WTC11 (cell line): ENCODE data around the gene MRPL23.

Source experiments
- ATF1 ChIP-seq: sonication (generic); formaldehyde crosslinking; IDR thresholded peaks from 2 replicates; pipeline ENCODE4 v1.8.1; 2023; ENCODE audit warnings: mild to moderate bottlenecking, moderate library complexity, missing genetic modification reagents
- ELF4 ChIP-seq: sonication (generic); formaldehyde crosslinking; IDR thresholded peaks from 2 replicates; pipeline ENCODE4 v1.8.1; 2022; ENCODE audit warnings: low read depth, mild to moderate bottlenecking, moderate library complexity, missing genetic modification reagents
- ESRRA ChIP-seq: sonication (generic); formaldehyde crosslinking; IDR thresholded peaks from 2 replicates; pipeline ENCODE4 v1.8.1; 2022; ENCODE audit warnings: mild to moderate bottlenecking, missing genetic modification reagents, borderline replicate concordance
- PRRX2 ChIP-seq: fragments of 250-450 bp; sonication (Bioruptor Pico); IDR thresholded peaks from 2 replicates; pipeline ENCODE4 v1.8.0; 2021; ENCODE audit warnings: mild to moderate bottlenecking
- SMAD3 ChIP-seq: sonication (generic); formaldehyde crosslinking; IDR thresholded peaks from 2 replicates; pipeline ENCODE4 v1.8.0; 2022; ENCODE audit warnings: missing genetic modification reagents, mild to moderate bottlenecking, borderline replicate concordance
- ZNF121 ChIP-seq: sonication (generic); formaldehyde crosslinking; IDR thresholded peaks from 2 replicates; pipeline ENCODE4 v1.8.0; 2023; ENCODE audit warnings: missing genetic modification reagents
- TF ChIP-seq, protein P1 (sequence below): sonication (generic); formaldehyde crosslinking; IDR thresholded peaks from 2 replicates; pipeline ENCODE4 v1.8.1; 2022; ENCODE audit warnings: mild to moderate bottlenecking, missing genetic modification reagents, moderate library complexity, borderline replicate concordance
- TF ChIP-seq, protein P2 (sequence below): fragments of 200-600 bp; IDR thresholded peaks from 2 replicates; pipeline ENCODE4 v1.8.0; 2022; ENCODE audit warnings: antibody characterized with exemption
- TF ChIP-seq, protein P3 (sequence below): fragments of 250-450 bp; sonication (Bioruptor Pico); IDR thresholded peaks from 2 replicates; pipeline ENCODE4 v1.9.0; 2021; ENCODE audit warnings: moderate library complexity, mild to moderate bottlenecking, inconsistent platforms, borderline replicate concordance
- TF ChIP-seq, protein P4 (sequence below): sonication (generic); formaldehyde crosslinking; IDR thresholded peaks from 2 replicates; pipeline ENCODE4 v1.8.0; 2023; ENCODE audit warnings: mild to moderate bottlenecking, missing genetic modification reagents
- TF ChIP-seq, protein P5 (sequence below): sonication (generic); formaldehyde crosslinking; IDR thresholded peaks from 2 replicates; pipeline ENCODE4 v1.8.0; 2022; ENCODE audit warnings: mild to moderate bottlenecking, missing genetic modification reagents

DNA sequence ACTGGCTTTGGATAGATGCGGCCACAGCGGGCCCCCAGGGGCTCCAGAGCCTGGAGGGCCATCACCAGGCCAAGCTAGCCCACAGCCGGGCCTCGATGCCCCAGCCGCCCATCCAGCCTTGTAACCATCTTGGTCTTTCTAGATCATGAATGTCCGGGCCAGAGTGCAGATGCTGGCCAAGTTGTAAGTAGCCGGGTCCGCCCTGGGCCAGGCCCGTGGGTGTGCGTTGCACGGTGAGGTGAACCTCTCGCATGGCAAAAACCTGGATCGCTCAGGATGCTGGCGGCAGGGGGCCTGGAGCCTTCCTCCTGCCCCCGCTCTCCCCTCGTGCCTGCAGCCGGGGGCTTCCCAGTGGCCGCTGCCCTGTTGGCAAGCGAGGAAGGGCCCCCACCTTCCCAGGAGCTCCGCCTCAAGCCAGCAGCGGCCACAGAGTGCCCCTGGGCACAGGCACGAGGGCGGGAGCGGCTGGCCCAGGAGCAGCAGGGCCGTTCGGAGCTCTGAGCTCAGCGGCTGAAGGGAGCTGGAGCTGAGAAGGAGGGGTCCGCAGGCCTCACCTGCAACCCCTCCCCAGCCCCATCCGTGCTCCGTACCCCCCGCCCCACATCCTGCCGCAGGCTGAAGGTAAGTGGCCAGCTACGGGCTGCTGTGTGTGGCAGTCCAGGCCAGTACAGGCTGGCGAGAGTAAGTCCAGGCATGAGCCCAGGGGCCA lies 10.9 kb upstream of the MRPL23 start:
- TF ChIP-seq, protein P1, sequence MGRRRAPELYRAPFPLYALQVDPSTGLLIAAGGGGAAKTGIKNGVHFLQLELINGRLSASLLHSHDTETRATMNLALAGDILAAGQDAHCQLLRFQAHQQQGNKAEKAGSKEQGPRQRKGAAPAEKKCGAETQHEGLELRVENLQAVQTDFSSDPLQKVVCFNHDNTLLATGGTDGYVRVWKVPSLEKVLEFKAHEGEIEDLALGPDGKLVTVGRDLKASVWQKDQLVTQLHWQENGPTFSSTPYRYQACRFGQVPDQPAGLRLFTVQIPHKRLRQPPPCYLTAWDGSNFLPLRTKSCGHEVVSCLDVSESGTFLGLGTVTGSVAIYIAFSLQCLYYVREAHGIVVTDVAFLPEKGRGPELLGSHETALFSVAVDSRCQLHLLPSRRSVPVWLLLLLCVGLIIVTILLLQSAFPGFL (CRISPR knock-in tag), result no peak
- TF ChIP-seq, protein P2, sequence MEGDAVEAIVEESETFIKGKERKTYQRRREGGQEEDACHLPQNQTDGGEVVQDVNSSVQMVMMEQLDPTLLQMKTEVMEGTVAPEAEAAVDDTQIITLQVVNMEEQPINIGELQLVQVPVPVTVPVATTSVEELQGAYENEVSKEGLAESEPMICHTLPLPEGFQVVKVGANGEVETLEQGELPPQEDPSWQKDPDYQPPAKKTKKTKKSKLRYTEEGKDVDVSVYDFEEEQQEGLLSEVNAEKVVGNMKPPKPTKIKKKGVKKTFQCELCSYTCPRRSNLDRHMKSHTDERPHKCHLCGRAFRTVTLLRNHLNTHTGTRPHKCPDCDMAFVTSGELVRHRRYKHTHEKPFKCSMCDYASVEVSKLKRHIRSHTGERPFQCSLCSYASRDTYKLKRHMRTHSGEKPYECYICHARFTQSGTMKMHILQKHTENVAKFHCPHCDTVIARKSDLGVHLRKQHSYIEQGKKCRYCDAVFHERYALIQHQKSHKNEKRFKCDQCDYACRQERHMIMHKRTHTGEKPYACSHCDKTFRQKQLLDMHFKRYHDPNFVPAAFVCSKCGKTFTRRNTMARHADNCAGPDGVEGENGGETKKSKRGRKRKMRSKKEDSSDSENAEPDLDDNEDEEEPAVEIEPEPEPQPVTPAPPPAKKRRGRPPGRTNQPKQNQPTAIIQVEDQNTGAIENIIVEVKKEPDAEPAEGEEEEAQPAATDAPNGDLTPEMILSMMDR, result no peak
- TF ChIP-seq PRRX2 (CRISPR knock-in tag), result no peak
- TF ChIP-seq ZNF121 (CRISPR knock-in tag), result no peak
- no peak for TF ChIP-seq ESRRA (CRISPR knock-in tag)
- TF ChIP-seq, protein P3, sequence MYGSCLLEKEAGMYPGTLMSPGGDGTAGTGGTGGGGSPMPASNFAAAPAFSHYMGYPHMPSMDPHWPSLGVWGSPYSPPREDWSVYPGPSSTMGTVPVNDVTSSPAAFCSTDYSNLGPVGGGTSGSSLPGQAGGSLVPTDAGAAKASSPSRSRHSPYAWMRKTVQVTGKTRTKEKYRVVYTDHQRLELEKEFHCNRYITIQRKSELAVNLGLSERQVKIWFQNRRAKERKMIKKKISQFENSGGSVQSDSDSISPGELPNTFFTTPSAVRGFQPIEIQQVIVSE (CRISPR knock-in tag), result no peak
- no peak for TF ChIP-seq ELF4
- TF ChIP-seq, protein P4, sequence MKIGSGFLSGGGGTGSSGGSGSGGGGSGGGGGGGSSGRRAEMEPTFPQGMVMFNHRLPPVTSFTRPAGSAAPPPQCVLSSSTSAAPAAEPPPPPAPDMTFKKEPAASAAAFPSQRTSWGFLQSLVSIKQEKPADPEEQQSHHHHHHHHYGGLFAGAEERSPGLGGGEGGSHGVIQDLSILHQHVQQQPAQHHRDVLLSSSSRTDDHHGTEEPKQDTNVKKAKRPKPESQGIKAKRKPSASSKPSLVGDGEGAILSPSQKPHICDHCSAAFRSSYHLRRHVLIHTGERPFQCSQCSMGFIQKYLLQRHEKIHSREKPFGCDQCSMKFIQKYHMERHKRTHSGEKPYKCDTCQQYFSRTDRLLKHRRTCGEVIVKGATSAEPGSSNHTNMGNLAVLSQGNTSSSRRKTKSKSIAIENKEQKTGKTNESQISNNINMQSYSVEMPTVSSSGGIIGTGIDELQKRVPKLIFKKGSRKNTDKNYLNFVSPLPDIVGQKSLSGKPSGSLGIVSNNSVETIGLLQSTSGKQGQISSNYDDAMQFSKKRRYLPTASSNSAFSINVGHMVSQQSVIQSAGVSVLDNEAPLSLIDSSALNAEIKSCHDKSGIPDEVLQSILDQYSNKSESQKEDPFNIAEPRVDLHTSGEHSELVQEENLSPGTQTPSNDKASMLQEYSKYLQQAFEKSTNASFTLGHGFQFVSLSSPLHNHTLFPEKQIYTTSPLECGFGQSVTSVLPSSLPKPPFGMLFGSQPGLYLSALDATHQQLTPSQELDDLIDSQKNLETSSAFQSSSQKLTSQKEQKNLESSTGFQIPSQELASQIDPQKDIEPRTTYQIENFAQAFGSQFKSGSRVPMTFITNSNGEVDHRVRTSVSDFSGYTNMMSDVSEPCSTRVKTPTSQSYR (CRISPR knock-in tag), result no peak
- no peak for TF ChIP-seq ATF1 (CRISPR knock-in tag)
- TF ChIP-seq, protein P5, sequence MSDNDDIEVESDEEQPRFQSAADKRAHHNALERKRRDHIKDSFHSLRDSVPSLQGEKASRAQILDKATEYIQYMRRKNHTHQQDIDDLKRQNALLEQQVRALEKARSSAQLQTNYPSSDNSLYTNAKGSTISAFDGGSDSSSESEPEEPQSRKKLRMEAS (CRISPR knock-in tag), result no peak
- TF ChIP-seq SMAD3 (CRISPR knock-in tag), result no peak
